Nephron (organoid): ENCODE results near the gene SLC50A1.

ENCODE experiments used
- H3K27ac Mint-ChIP-seq, 3 experiments: 2 replicates each; pipeline ENCODE4 v1.8.0; 2020; ENCODE audit warnings: mixed read lengths in 3 of 3, mild to moderate bottlenecking in 2 of 3, moderate library complexity in 1 of 3
- H3K27me3 Mint-ChIP-seq: 2 replicates; pipeline ENCODE4 v1.8.0; 2021; ENCODE audit warnings: low read depth, mild to moderate bottlenecking, moderate library complexity, mixed read lengths
- H3K36me3 Mint-ChIP-seq: 2 replicates; pipeline ENCODE4 v1.8.0; 2020; ENCODE audit warnings: low read depth, mixed read lengths
- H3K4me1 Mint-ChIP-seq: 2 replicates; pipeline ENCODE4 v1.8.0; 2020; ENCODE audit warnings: mixed read lengths
- H3K4me3 Mint-ChIP-seq, 3 experiments: 2 replicates each; pipeline ENCODE4 v1.8.0; 2020; ENCODE audit warnings: mild to moderate bottlenecking in 3 of 3, mixed read lengths in 3 of 3, moderate library complexity in 2 of 3
- H3K9me3 Mint-ChIP-seq: 2 replicates; pipeline ENCODE4 v1.8.0; 2020; ENCODE audit warnings: mixed read lengths
- CTCF ChIP-seq, 3 experiments: fragments of 200-600 bp; sonication (generic); IDR thresholded peaks; one replicate each; pipeline ENCODE4 v1.5.0; 2021; ENCODE audit warnings: antibody characterized with exemption in 3 of 3; ENCODE audit not compliant: unreplicated experiment in 3 of 3

The SLC50A1 gene

GRCh38 chr1:155186794-155187455 lies 51.3 kb downstream of the SLC50A1 start:
- Mint-ChIP-seq H3K4me1 (peaks cover 5% of the 10 kb centered on the region), H3K9me3 (peaks cover 3% of the 10 kb centered on the region), H3K27me3 (peaks cover 6% of the 10 kb centered on the region), H3K27ac (peak overlapping the region; percentile 90 to 96 (median 95)), H3K36me3 (peaks cover 7% of the 10 kb centered on the region), H3K4me3 (no peak overlapping the region)
- no peak for TF ChIP-seq CTCF (IDR thresholded peaks at IDR 0.05; ENCODE audit: unreplicated experiment in 3 of 3)

GRCh38 chr1:155187456-155187891 lies 51.8 kb downstream of the SLC50A1 start:
- no peak overlapping the region for H3K4me3 Mint-ChIP-seq
- no peak for TF ChIP-seq CTCF (IDR thresholded peaks at IDR 0.05; ENCODE audit: unreplicated experiment in 3 of 3)
- H3K36me3 Mint-ChIP-seq = peaks cover 7% of the 10 kb centered on the region
- peak overlapping the region; percentile 90 to 96 (median 95) for H3K27ac Mint-ChIP-seq
- peaks cover 3% of the 10 kb centered on the region for H3K9me3 Mint-ChIP-seq
- peaks cover 5% of the 10 kb centered on the region for H3K4me1 Mint-ChIP-seq
- peaks cover 6% of the 10 kb centered on the region for H3K27me3 Mint-ChIP-seq

- H3K27me3 Mint-ChIP-seq = peaks cover 6% of the 10 kb centered on the region
- peaks cover 6% of the 10 kb centered on the region for H3K4me1 Mint-ChIP-seq
- peak overlapping the region in 1 of 3 experiments; percentile 48 for H3K4me3 Mint-ChIP-seq
- H3K27ac Mint-ChIP-seq = peak overlapping the region; percentile 78 to 95 (median 95)
- H3K36me3 Mint-ChIP-seq = peaks cover 5% of the 10 kb centered on the region
- peaks cover 3% of the 10 kb centered on the region for H3K9me3 Mint-ChIP-seq
- no peak for TF ChIP-seq CTCF (IDR thresholded peaks at IDR 0.05; ENCODE audit: unreplicated experiment in 3 of 3)
These were observed 52.6 kb downstream of the SLC50A1 start for GRCh38 chr1:155188268-155188667.
